ENCODE measurements around the gene HYAL2. TPM values are rescaled to one million over a fixed set of nuclear protein-coding genes. Genes with fewer than 3 reads are reported as not detected.

The HYAL2 gene
- polyA plus RNA-seq, 2 of the 4 experiments (the other 2 are of a cell fraction) = 24.5 to 31.0 TPM

- DNase-seq (ENCODE audit: low read depth in 1 of 2, low spot score in 1 of 2) = no peak
- TF ChIP-seq KDM5A (IDR thresholded peaks at IDR 0.05) = no peak
These were observed 19.6 kb upstream of the HYAL2 start for GRCh38 chr3:50341996-50342650.

DNA sequence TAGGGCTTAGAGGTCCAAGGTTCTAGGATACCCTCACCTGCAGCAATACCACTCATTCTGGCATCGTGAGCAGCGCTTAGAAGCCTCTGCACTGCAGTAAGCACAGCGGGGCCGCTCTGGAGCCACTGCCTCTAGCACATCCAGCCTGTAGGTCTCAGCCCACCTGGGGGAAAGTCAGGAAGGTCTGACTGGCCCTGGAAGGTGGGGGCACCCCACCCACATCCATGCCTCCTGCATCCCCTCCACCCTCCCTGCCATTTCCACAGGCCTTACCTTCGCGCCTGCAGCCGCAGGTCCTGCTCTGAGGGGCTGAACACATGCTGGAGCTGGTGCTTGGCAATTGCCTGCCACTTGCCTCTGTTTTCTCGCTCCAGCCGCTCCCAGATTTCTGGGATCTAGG is 19.0 kb upstream of the HYAL2 start:
- 97% methylated on average over 9 of the region's 9 CpGs for WGBS (ENCODE audit: missing lambda C conversion rate)
- no peak overlapping the region for H3K4me3 ChIP-seq
- peaks cover 8% of the 10 kb centered on the region for H3K4me1 ChIP-seq
- DNase-seq (ENCODE audit: low read depth in 1 of 2, low spot score in 1 of 2) = no peak
- ChIA-PET POLR2A (no interaction called here), CTCF (interaction anchor here (1.1 kb wide), 1 partner anchor 20 kb away, joined by 3 read pairs; no protein-coding TSS in a partner anchor)
- H3K9me3 ChIP-seq = no peaks in the 10 kb centered on the region
- H3K27ac ChIP-seq = no peak overlapping the region
- ATAC-seq = no peak
- H3K4me2 ChIP-seq = no peak overlapping the region
- TF ChIP-seq, protein P1, sequence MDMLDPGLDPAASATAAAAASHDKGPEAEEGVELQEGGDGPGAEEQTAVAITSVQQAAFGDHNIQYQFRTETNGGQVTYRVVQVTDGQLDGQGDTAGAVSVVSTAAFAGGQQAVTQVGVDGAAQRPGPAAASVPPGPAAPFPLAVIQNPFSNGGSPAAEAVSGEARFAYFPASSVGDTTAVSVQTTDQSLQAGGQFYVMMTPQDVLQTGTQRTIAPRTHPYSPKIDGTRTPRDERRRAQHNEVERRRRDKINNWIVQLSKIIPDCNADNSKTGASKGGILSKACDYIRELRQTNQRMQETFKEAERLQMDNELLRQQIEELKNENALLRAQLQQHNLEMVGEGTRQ (IDR thresholded peaks at IDR 0.05) = no peak
- TF ChIP-seq JUNB (IDR thresholded peaks at IDR 0.05) (no peak), MAFK (IDR thresholded peaks at IDR 0.05; ENCODE audit: partially characterized antibody) (no peak), HOXA7 (CRISPR knock-in tag; IDR thresholded peaks at IDR 0.05) (no peak), POLR2A (IDR thresholded peaks at IDR 0.05; ENCODE audit: low read length) (no peak), CBX2 (IDR thresholded peaks at IDR 0.05; ENCODE audit: borderline replicate concordance, low read depth) (no peak), NR3C1 (IDR thresholded peaks at IDR 0.05) (no peak), CBX8 (IDR thresholded peaks at IDR 0.05) (no peak), SREBF2 (IDR thresholded peaks at IDR 0.05) (no peak), RARB (CRISPR knock-in tag; IDR thresholded peaks at IDR 0.05) (no peak), CEBPB (IDR thresholded peaks at IDR 0.05) (no peak), HOXB13 (CRISPR knock-in tag; IDR thresholded peaks at IDR 0.05; ENCODE audit: low read depth) (no peak), E2F6 (IDR thresholded peaks at IDR 0.05; ENCODE audit: borderline replicate concordance, low read depth) (no peak)
- TF ChIP-seq, protein P2, sequence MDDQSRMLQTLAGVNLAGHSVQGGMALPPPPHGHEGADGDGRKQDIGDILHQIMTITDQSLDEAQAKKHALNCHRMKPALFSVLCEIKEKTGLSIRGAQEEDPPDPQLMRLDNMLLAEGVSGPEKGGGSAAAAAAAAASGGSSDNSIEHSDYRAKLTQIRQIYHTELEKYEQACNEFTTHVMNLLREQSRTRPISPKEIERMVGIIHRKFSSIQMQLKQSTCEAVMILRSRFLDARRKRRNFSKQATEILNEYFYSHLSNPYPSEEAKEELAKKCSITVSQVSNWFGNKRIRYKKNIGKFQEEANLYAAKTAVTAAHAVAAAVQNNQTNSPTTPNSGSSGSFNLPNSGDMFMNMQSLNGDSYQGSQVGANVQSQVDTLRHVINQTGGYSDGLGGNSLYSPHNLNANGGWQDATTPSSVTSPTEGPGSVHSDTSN (IDR thresholded peaks at IDR 0.05) = no peak
- TF ChIP-seq, protein P3, sequence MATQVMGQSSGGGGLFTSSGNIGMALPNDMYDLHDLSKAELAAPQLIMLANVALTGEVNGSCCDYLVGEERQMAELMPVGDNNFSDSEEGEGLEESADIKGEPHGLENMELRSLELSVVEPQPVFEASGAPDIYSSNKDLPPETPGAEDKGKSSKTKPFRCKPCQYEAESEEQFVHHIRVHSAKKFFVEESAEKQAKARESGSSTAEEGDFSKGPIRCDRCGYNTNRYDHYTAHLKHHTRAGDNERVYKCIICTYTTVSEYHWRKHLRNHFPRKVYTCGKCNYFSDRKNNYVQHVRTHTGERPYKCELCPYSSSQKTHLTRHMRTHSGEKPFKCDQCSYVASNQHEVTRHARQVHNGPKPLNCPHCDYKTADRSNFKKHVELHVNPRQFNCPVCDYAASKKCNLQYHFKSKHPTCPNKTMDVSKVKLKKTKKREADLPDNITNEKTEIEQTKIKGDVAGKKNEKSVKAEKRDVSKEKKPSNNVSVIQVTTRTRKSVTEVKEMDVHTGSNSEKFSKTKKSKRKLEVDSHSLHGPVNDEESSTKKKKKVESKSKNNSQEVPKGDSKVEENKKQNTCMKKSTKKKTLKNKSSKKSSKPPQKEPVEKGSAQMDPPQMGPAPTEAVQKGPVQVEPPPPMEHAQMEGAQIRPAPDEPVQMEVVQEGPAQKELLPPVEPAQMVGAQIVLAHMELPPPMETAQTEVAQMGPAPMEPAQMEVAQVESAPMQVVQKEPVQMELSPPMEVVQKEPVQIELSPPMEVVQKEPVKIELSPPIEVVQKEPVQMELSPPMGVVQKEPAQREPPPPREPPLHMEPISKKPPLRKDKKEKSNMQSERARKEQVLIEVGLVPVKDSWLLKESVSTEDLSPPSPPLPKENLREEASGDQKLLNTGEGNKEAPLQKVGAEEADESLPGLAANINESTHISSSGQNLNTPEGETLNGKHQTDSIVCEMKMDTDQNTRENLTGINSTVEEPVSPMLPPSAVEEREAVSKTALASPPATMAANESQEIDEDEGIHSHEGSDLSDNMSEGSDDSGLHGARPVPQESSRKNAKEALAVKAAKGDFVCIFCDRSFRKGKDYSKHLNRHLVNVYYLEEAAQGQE (IDR thresholded peaks at IDR 0.05) = no peak
- no peak for FAIRE-seq

More at GRCh38 chr3:50341996-50342650, 19.6 kb upstream of the HYAL2 start:
- FAIRE-seq (no peak), ATAC-seq (no peak)
- WGBS (ENCODE audit: missing lambda C conversion rate) = 91% methylated on average over 7 of the region's 13 CpGs
- no peak overlapping the region for H3K4me2 ChIP-seq
- ChIA-PET POLR2A (no interaction called here), CTCF (interaction anchor here (1.1 kb wide), 1 partner anchor 21 kb away, joined by 3 read pairs; no protein-coding TSS in a partner anchor)
- no peak overlapping the region for H3K4me3 ChIP-seq
- no peak overlapping the region for H3K27ac ChIP-seq
- H3K4me1 ChIP-seq = peaks cover 11% of the 10 kb centered on the region
- no peaks in the 10 kb centered on the region for H3K9me3 ChIP-seq

Data from A549 (cell line).